ENCODE measurements around the gene AUP1. TPM values are rescaled to one million over a fixed set of nuclear protein-coding genes. Genes with fewer than 3 reads are reported as not detected.

AUP1 gene
- total RNA-seq = 10 to 100 TPM; 42.3 to 97.1 TPM

DNA sequence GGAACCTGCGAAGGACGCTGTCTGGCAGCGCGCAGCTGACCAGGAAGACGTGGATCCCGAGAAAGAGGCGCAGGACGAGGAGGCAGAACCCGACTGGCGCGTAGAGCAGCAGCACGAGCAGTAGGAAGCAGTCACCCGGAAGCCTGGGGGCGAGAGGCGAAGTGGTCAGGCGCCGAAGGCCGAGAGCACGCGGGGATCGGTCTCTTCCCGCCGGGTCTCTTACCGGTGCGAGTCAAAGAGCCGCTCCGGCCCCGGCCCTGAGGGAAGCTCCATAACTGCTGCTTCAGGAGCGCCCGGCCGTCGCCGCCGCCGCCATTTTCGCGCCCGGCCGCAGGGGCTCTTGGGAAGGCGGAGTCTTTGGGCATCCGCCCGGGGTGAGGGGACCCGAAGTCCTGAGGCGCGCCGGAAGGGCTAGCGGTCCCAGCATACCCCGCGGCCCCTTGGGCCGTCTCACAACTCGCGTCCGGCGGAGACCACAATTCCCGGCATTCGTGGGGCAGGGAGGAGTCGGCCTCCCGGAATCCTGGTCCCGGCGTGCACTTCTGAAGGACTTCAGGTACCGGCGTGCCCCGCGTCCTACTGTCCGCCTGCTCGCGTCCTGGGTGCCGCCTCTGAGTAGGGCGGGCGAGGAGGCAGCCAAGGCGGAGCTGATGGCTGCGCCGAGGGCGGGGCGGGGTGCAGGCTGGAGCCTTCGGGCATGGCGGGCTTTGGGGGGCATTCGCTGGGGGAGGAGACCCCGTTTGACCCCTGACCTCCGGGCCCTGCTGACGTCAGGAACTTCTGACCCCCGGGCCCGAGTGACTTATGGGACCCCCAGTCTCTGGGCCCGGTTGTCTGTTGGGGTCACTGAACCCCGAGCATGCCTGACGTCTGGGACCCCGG lies at the start of gene AUP1, which contains the start of gene HTRA2:
Gene AUP1, minus strand, starts transcription at position 350 of the 882 bp plus-strand sequence. Its CDS starts 77 bp downstream, at position 273.
Gene HTRA2, plus strand, starts transcription at position 577 of the 882 bp plus-strand sequence. Its CDS starts 74 bp downstream, at position 651.
- Mint-ChIP-seq H3K27ac (peak within 1 kb of the TSS; percentile 98), H3K36me3 (peaks cover 44 to 48% of the 10 kb centered on the region in 2 donors), H3K9me3 (no peaks in the 10 kb centered on the region)
- ATAC-seq (peak; percentile 47 to 90), DNase-seq (ENCODE audit: low spot score in 2 of 2) (peak; percentile 82 to 87)

DNA sequence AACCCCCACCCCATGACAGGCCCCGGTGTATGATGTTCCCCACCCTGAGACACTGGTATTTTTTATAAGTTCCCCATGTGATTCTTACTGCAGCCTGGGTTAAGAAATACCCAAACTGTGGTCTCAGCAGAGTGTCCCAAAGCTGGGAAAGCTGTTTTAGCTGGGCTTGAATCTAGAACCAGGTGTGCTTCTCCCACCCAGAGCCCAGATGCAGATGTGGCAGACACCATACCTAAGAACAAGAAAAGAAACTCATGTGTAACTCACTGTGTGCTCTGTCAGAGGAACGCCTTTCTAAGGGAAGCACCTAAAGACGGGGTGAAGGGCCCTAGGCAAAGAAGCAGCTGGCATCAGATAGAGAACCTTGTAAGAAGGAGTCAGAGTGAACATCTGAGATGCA lies 48.9 kb upstream of the AUP1 start:
- peak in 1 of 2 donors; percentile 58 for ATAC-seq

GRCh38 chr2:74577448-74577847 lies 47.9 kb upstream of the AUP1 start:
- Mint-ChIP-seq H3K27ac (no peak overlapping the region), H3K9me3 (peaks cover 9 to 11% of the 10 kb centered on the region in 2 donors), H3K36me3 (peaks cover 0 to 12% of the 10 kb centered on the region in 2 donors)
- ATAC-seq = peak; percentile 30 to 85
- no peak for DNase-seq (ENCODE audit: low spot score in 2 of 2)

More for the DNA sequence above, 48.9 kb upstream of the AUP1 start:
- DNase-seq (ENCODE audit: low spot score in 2 of 2) = no peak
- Mint-ChIP-seq H3K9me3 (peaks cover 9 to 11% of the 10 kb centered on the region in 2 donors), H3K36me3 (peaks cover 0 to 12% of the 10 kb centered on the region in 2 donors), H3K27ac (no peak overlapping the region)

DNA sequence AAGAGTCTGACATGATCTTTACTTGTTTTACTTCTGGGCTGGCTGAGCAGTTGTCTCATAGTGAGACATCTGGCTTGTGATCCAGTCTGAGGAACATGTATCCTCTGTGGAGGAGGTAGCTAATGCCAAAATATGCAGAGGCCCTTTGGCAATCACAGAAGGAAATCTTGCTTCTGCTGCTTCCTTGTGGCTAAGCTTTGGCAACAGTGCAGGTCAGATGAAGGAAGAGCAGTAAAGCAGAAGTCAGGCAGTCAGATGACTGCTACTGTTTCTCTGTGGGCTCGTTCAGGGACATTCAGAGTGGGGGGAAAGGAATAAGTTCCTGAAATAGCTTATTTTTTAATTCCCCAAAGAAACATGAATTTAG lies 47.3 kb upstream of the AUP1 start:
- ATAC-seq (no peak), DNase-seq (ENCODE audit: low spot score in 2 of 2) (no peak)
- H3K27ac Mint-ChIP-seq = no peak overlapping the region
- peaks cover 9 to 11% of the 10 kb centered on the region in 2 donors for H3K9me3 Mint-ChIP-seq
- H3K36me3 Mint-ChIP-seq = peaks cover 0 to 12% of the 10 kb centered on the region in 2 donors

GRCh38 chr2:74576211-74576862 lies 46.8 kb upstream of the AUP1 start:
- DNase-seq (ENCODE audit: low spot score in 2 of 2) = no peak
- peaks cover 0 to 12% of the 10 kb centered on the region in 2 donors for H3K36me3 Mint-ChIP-seq
- ATAC-seq = no peak
- H3K9me3 Mint-ChIP-seq = peaks cover 9 to 11% of the 10 kb centered on the region in 2 donors
- no peak overlapping the region for H3K27ac Mint-ChIP-seq

DNA sequence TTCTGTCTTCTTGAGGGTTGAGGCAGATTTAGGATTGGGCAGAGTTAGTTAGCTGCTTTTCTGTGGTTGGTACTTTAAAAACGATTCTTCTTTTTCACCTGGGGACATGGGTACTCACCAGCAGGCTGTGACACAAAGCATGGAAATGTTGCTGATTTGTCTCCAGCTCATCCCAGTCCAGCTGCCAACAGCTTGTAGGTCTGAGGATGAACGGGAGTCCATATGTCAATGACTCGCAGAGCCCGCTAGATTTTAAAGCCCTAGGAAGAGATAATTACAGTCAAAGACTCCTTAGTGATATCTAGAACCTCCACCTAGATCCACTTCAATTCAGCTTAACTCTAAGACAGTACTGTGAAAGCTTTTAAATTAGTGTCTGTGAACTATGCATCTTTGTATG lies 45.8 kb upstream of the AUP1 start:
- ATAC-seq (no peak), DNase-seq (ENCODE audit: low spot score in 2 of 2) (no peak)
- H3K9me3 Mint-ChIP-seq = peaks cover 9 to 11% of the 10 kb centered on the region in 2 donors
- H3K36me3 Mint-ChIP-seq = peaks cover 0 to 12% of the 10 kb centered on the region in 2 donors
- no peak overlapping the region for H3K27ac Mint-ChIP-seq

- peak; percentile 28 to 71 for ATAC-seq
- peaks cover 0 to 12% of the 10 kb centered on the region in 2 donors for H3K36me3 Mint-ChIP-seq
- H3K27ac Mint-ChIP-seq = peak overlapping the region; percentile 31 to 76
- DNase-seq (ENCODE audit: low spot score in 2 of 2) = no peak
- peaks cover 9 to 11% of the 10 kb centered on the region in 2 donors for H3K9me3 Mint-ChIP-seq
Observed at GRCh38 chr2:74573747-74574562, 44.4 kb upstream of the AUP1 start.

DNA sequence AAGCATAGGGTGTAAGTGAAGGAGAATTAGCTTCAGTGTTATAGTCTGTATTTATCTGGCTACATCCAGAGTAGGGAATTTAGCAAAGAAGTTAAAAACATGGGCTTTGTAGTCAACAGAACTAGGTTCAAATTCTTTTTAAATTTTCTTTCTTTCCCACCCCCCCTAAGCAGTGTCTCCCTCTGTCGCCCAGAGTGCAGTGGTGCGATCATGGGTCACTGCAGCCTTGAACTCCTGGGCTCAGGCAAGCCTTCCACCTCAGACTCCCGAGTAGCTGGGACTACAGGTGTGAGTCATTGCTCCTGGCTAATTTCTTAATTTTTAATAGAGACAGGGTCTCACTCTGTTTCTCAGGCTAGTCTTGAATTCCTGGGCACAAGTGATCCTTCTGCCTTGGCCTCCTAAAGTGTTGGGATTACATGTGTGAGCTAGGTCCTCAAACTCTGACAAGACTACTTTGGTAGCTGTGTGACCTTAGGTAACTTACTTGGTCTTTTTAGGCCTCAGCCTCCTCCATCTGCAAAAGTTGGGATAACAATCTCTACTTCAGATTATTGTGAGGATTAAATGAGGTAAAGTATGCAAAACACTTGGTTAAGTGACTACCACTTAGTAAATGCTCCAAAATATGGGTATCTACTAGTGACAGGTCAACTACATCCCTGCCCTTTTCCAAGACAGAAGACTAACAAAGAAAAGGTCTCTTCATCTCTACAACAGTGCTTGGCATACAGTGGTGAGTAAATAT lies 42.8 kb upstream of the AUP1 start:
- ATAC-seq (no peak), DNase-seq (ENCODE audit: low spot score in 2 of 2) (no peak)
- peaks cover 0 to 12% of the 10 kb centered on the region in 2 donors for H3K36me3 Mint-ChIP-seq
- peaks cover 9 to 11% of the 10 kb centered on the region in 2 donors for H3K9me3 Mint-ChIP-seq
- no peak overlapping the region for H3K27ac Mint-ChIP-seq

- DNase-seq (ENCODE audit: low spot score in 2 of 2) = peak in 1 of 2 donors; percentile 25
Observed at GRCh38 chr2:74571058-74571457, 41.6 kb upstream of the AUP1 start.

DNA sequence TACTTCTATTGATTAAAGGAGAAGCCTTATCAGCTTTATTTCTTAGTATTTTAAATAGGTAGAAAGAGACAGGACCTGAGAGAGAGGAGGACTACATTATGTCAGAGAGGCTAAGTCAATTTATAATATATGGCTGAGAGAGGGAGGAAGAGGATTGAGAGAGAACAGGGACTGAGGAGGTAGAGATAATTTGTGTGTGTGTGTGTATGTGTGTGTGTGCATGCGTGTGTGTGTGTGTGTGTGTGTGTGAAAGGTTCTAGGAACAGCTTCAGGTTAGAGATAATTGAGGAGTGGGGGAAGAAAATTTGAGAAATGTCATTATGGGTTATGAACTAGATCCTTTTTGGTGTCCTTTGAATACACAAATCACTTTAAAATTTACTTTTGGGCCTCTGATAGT lies 40.2 kb upstream of the AUP1 start:
- no peak for ATAC-seq
- Mint-ChIP-seq H3K9me3 (peaks cover 7 to 11% of the 10 kb centered on the region in 2 donors), H3K27ac (no peak overlapping the region), H3K36me3 (peaks cover 0 to 10% of the 10 kb centered on the region in 2 donors)
- DNase-seq (ENCODE audit: low spot score in 2 of 2) = no peak

More at GRCh38 chr2:74571058-74571457, 41.6 kb upstream of the AUP1 start:
- Mint-ChIP-seq H3K36me3 (peaks cover 0 to 12% of the 10 kb centered on the region in 2 donors), H3K27ac (no peak overlapping the region), H3K9me3 (peaks cover 9 to 11% of the 10 kb centered on the region in 2 donors)
- ATAC-seq = peak; percentile 85 to 90

- Mint-ChIP-seq H3K9me3 (no peaks in the 10 kb centered on the region), H3K36me3 (no peaks in the 10 kb centered on the region), H3K27ac (no peak overlapping the region)
- no peak for ATAC-seq
- DNase-seq (ENCODE audit: low spot score in 2 of 2) = no peak
Observed at GRCh38 chr2:74567881-74568280, 38.4 kb upstream of the AUP1 start.

- Mint-ChIP-seq H3K9me3 (no peaks in the 10 kb centered on the region), H3K27ac (peak overlapping the region; percentile 3 to 93), H3K36me3 (no peaks in the 10 kb centered on the region)
- DNase-seq (ENCODE audit: low spot score in 2 of 2) (no peak), ATAC-seq (peak; percentile 69 to 75)
Observed at GRCh38 chr2:74566754-74567085, 37.2 kb upstream of the AUP1 start.

GRCh38 chr2:74566076-74566753 lies 36.7 kb upstream of the AUP1 start:
- peak in 1 of 2 donors; percentile 66 for ATAC-seq
- DNase-seq (ENCODE audit: low spot score in 2 of 2) = no peak
- no peaks in the 10 kb centered on the region for H3K9me3 Mint-ChIP-seq
- peak overlapping the region; percentile 3 to 93 for H3K27ac Mint-ChIP-seq
- H3K36me3 Mint-ChIP-seq = no peaks in the 10 kb centered on the region

DNA sequence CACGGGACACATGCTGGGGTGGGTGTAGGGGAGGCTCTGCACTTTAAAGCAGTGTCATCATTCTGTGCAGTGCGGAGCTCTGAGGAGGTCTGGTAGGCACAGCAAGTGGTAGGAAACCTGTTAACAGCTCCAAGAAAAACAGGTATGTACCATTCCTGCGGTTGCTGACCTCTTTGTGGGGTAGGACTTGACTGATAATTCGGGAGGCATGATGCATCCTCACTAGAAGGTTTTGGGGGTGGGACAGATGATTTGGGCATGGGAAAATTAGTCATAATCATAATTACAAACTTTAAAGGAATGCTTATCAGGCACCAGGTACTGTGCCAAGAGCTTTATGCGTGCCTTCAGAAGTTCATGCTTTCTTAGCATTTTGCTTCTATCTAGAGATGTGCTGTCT lies 34.7 kb upstream of the AUP1 start:
- Mint-ChIP-seq H3K9me3 (no peaks in the 10 kb centered on the region), H3K27ac (no peak overlapping the region), H3K36me3 (no peaks in the 10 kb centered on the region)
- DNase-seq (ENCODE audit: low spot score in 2 of 2) (no peak), ATAC-seq (no peak)

GRCh38 chr2:74562126-74562775 lies 32.7 kb upstream of the AUP1 start:
- H3K36me3 Mint-ChIP-seq = no peaks in the 10 kb centered on the region
- H3K9me3 Mint-ChIP-seq = no peaks in the 10 kb centered on the region
- DNase-seq (ENCODE audit: low spot score in 2 of 2) = no peak
- ATAC-seq = no peak
- no peak overlapping the region for H3K27ac Mint-ChIP-seq
